Osteocyte (in vitro differentiated cells): ENCODE measurements around the gene CCNI. TPM values are rescaled to one million over a fixed set of nuclear protein-coding genes. Genes with fewer than 3 reads are reported as not detected.

Source experiments
- DNase-seq: peaks from one replicate; pipeline ENCODE4 v3.0.0; 2021; ENCODE audit warnings: mixed read lengths; ENCODE audit not compliant: unreplicated experiment; ENCODE audit errors: extremely low spot score
- H3K27ac Mint-ChIP-seq: one replicate; pipeline ENCODE4 v1.8.0; 2021; ENCODE audit warnings: mild to moderate bottlenecking, mixed read lengths; ENCODE audit not compliant: unreplicated experiment
- H3K27me3 Mint-ChIP-seq: one replicate; pipeline ENCODE4 v1.8.0; 2021; ENCODE audit warnings: mixed read lengths; ENCODE audit not compliant: unreplicated experiment
- H3K36me3 Mint-ChIP-seq: one replicate; pipeline ENCODE4 v1.8.0; 2021; ENCODE audit warnings: mixed read lengths; ENCODE audit not compliant: unreplicated experiment
- H3K4me1 Mint-ChIP-seq: one replicate; pipeline ENCODE4 v1.8.0; 2021; ENCODE audit warnings: mixed read lengths; ENCODE audit not compliant: unreplicated experiment
- H3K4me3 Mint-ChIP-seq: one replicate; pipeline ENCODE4 v1.8.0; 2021; ENCODE audit warnings: mild to moderate bottlenecking, moderate library complexity, mixed read lengths; ENCODE audit not compliant: unreplicated experiment
- H3K9me3 Mint-ChIP-seq: one replicate; pipeline ENCODE4 v1.8.0; 2021; ENCODE audit warnings: mixed read lengths; ENCODE audit not compliant: unreplicated experiment
- total RNA-seq: library from RNA; stranded (reverse); gene quantifications from 2 replicates; pipeline ENCODE4 v1.2.1, GENCODE V29; 2021
- TF ChIP-seq, protein P1 (sequence below): fragments of 200-600 bp; sonication (generic); IDR thresholded peaks from 2 replicates; pipeline ENCODE4 v1.5.0; 2021; ENCODE audit warnings: antibody characterized with exemption, mild to moderate bottlenecking, moderate library complexity

CCNI gene
- total RNA-seq, 1 donor from 2014 or later: 329 TPM

DNA sequence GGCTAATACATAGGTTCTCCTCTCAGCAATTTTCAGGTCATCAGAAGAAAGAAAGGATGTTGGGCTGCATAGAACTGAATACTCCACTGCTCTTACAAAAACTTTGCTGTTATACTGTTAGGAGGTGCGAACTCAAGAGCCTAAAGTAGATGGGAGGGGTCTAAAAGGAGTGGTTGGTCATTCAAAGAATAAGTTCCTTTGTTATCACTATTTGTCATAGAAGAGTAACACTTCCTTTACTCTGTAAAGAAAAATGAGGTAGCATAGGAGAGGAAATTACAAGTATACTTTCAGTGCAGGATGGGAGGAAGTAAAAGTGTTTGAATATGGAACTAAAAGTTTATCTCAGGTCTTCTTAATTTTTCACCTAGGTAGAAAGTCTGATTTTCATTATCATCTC lies 61.5 kb downstream of the CCNI start:
- no peak for DNase-seq
- H3K27me3 Mint-ChIP-seq: no peaks in the 10 kb centered on the region
- H3K27ac Mint-ChIP-seq: peak overlapping the region; percentile 45
- H3K36me3 Mint-ChIP-seq: peaks cover 78% of the 10 kb centered on the region
- H3K4me3 Mint-ChIP-seq: no peak overlapping the region
- H3K4me1 Mint-ChIP-seq: peaks cover 29% of the 10 kb centered on the region
- H3K9me3 Mint-ChIP-seq: no peaks in the 10 kb centered on the region
- TF ChIP-seq, protein P1, sequence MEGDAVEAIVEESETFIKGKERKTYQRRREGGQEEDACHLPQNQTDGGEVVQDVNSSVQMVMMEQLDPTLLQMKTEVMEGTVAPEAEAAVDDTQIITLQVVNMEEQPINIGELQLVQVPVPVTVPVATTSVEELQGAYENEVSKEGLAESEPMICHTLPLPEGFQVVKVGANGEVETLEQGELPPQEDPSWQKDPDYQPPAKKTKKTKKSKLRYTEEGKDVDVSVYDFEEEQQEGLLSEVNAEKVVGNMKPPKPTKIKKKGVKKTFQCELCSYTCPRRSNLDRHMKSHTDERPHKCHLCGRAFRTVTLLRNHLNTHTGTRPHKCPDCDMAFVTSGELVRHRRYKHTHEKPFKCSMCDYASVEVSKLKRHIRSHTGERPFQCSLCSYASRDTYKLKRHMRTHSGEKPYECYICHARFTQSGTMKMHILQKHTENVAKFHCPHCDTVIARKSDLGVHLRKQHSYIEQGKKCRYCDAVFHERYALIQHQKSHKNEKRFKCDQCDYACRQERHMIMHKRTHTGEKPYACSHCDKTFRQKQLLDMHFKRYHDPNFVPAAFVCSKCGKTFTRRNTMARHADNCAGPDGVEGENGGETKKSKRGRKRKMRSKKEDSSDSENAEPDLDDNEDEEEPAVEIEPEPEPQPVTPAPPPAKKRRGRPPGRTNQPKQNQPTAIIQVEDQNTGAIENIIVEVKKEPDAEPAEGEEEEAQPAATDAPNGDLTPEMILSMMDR: no peak

DNA sequence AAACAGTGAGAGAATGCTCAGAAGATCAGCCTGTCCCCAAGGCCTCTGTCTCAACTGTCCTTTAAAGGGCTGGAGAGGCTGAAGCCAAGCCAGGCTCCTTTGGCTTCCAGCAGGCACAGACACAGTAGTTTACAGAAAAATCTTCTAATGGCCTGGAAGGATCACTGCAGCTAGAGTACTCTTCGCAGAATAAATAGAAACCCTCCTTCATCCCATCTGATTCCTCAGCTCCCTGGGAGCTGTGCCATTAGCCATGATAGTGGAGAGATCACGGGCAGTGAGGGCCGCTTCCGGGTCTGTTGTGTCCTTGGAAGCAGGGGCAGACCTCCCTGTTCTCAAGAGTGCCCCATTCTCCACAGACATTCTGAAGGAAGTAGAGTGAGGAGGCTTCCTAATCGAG lies 63.1 kb downstream of the CCNI start:
- Mint-ChIP-seq H3K27ac (peak overlapping the region; percentile 73), H3K4me3 (no peak overlapping the region), H3K36me3 (peaks cover 83% of the 10 kb centered on the region), H3K4me1 (peaks cover 39% of the 10 kb centered on the region), H3K27me3 (no peaks in the 10 kb centered on the region), H3K9me3 (no peaks in the 10 kb centered on the region)
- DNase-seq: no peak
- TF ChIP-seq, protein P1: no peak

DNA sequence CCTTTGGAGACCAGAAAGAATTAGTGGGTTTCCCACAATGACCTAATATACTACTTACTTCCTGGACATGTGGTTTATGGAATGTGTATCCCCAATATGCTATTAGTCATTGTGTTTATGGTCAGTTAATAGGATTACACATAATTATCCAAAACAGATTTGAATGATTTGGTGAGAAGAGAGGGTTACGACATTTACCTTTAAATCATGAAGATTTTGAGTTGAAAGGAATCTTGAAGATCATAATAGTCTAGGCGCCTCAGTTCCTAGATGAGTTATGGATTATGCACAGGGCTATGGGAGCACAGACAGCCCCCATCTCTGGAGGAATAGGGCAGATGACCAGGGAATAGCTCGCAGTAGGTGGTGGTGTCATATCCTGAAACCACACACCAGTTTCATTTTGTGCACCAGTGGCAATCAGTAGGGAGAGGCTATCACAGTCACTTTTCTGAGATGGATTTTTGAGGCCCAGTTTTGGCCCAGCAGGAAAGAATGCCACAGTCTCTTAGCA lies 64.9 kb downstream of the CCNI start:
- no peak for DNase-seq
- TF ChIP-seq, protein P1: no peak
- Mint-ChIP-seq H3K9me3 (no peaks in the 10 kb centered on the region), H3K36me3 (peaks cover 74% of the 10 kb centered on the region), H3K4me1 (peaks cover 58% of the 10 kb centered on the region), H3K4me3 (no peak overlapping the region), H3K27me3 (no peaks in the 10 kb centered on the region), H3K27ac (peak overlapping the region; percentile 76)

DNA sequence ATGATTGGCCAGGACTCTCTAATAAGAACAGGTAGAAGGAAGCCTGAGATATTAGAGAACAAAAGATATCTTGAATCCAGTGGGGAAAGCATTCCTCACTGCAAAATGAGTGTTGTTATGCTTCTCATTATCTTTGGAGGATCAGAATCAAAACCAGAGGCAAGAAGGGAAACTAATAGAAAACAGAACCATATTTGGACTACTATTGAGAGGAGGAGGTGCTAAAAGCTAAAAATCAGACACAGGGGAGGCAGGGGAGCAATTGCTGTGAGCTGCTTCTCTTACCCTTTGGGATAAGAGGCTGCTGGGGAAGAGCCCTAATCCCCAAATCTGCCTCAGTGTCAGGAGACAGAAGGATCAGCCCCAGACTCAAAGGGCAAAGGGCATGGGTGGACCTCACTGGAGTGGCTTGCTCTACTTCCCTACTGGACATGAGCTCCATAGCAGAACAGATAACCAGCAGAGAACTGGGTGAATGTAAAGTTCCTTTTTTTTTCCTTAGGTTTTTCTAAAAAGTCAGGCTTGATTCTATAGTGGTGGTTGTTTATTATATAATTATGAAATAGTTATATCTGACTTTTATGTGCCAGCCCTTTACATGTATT lies 66.2 kb downstream of the CCNI start:
- DNase-seq: no peak
- TF ChIP-seq, protein P1: no peak
- Mint-ChIP-seq H3K27ac (peak overlapping the region; percentile 97), H3K4me3 (no peak overlapping the region), H3K27me3 (no peaks in the 10 kb centered on the region), H3K9me3 (no peaks in the 10 kb centered on the region), H3K36me3 (peaks cover 70% of the 10 kb centered on the region), H3K4me1 (peaks cover 61% of the 10 kb centered on the region)

DNA sequence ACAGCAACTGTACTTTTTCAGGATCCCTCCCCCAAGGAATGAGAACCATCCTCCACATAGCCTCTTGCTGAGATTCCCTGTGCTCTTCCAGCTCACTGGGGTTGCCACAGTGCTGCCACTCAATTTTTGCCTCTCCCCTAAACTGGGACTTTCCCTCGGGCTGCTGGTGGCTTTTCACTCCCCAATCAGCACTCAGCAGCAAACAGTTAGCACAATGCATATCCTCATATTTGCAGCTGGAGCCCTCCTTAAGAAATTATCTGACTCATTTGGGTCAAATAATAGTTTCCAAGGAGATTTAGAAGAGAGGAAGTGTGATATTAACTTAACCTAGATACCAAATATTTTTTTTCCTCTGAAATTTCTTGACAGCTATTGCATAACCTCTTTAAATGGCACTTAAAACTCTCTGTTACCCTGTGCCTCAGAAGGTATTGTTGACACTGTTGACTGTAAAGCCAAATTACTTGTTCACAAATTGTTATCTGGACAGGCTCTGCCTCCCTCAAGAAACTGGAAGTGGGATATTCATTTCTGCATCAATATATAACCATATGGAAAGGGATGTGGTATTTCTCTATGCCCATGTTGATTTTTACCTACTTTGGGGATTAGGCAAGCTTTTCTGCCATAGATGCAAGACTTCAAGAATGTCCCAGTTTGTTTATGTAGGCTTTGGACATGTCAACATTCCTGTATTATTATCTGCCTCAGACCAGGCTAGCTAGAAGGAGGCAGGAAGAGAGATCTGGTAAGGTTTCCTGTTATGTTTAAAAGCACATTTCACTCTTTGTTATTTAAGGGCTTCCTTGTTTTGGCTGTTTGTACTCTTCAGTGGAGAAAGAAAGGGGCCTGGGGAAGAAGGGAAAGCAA lies 68.2 kb downstream of the CCNI start:
- H3K27me3 Mint-ChIP-seq: no peaks in the 10 kb centered on the region
- peaks cover 78% of the 10 kb centered on the region for H3K4me1 Mint-ChIP-seq
- no peak for DNase-seq
- peaks cover 64% of the 10 kb centered on the region for H3K36me3 Mint-ChIP-seq
- H3K27ac Mint-ChIP-seq: peak overlapping the region; percentile 97
- no peaks in the 10 kb centered on the region for H3K9me3 Mint-ChIP-seq
- TF ChIP-seq, protein P1: no peak
- peak overlapping the region; percentile 23 for H3K4me3 Mint-ChIP-seq
